ENCODE measurements around the gene TRAM2.
A peak's percentile ranks its signal among the peaks of the same experiment; 100 is the strongest.

TRAM2 gene

DNA sequence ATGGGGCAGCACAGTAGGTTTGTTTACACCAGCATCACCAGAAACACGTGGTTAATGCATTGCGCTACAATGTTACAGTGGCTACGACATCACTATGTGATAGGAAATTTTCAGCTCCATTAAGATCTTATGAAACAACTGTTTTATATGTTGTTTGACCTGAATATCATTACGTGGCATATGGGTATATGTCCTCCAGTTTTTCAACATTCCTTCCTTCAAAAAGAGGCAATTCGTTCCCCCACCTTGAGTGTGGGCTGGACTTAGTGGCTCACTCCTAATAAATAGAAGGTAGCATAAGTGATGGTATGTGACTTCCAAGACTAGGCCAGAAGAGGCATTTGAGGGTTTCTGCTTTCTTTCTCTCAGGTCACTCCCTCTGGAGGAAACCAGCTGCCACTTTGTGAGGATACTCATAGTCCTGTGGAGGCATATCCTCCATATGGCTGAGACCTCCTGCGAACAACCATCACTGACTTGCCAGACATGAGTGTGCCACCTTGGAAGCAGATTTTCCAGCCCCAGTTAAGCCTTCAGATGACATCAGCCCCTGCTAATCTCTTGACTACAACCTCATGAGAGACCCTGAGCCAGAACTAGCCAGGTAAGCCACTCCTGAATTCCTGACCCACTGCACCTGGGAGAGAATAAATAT is 2.3 kb upstream of the TRAM2 start:
- TF ChIP-seq CEBPB (IDR thresholded peaks at IDR 0.05) (no peak), TAF1 (IDR thresholded peaks at IDR 0.05; ENCODE audit: low read depth) (no peak), NFIC (IDR thresholded peaks at IDR 0.05) (no peak), TCF12 (IDR thresholded peaks at IDR 0.05; ENCODE audit: low read depth) (no peak), YY1 (IDR thresholded peaks at IDR 0.05; ENCODE audit: low read depth) (no peak), TEAD4 (IDR thresholded peaks at IDR 0.05) (no peak), ZBTB7A (IDR thresholded peaks at IDR 0.05; ENCODE audit: low read depth) (no peak), EP300 (IDR thresholded peaks at IDR 0.05; ENCODE audit: borderline replicate concordance) (no peak), EGR1 (IDR thresholded peaks at IDR 0.05) (no peak), USF1 (IDR thresholded peaks at IDR 0.05) (no peak), FOXM1 (IDR thresholded peaks at IDR 0.05; ENCODE audit: borderline replicate concordance, low read depth) (no peak)
- TF ChIP-seq, protein P1, sequence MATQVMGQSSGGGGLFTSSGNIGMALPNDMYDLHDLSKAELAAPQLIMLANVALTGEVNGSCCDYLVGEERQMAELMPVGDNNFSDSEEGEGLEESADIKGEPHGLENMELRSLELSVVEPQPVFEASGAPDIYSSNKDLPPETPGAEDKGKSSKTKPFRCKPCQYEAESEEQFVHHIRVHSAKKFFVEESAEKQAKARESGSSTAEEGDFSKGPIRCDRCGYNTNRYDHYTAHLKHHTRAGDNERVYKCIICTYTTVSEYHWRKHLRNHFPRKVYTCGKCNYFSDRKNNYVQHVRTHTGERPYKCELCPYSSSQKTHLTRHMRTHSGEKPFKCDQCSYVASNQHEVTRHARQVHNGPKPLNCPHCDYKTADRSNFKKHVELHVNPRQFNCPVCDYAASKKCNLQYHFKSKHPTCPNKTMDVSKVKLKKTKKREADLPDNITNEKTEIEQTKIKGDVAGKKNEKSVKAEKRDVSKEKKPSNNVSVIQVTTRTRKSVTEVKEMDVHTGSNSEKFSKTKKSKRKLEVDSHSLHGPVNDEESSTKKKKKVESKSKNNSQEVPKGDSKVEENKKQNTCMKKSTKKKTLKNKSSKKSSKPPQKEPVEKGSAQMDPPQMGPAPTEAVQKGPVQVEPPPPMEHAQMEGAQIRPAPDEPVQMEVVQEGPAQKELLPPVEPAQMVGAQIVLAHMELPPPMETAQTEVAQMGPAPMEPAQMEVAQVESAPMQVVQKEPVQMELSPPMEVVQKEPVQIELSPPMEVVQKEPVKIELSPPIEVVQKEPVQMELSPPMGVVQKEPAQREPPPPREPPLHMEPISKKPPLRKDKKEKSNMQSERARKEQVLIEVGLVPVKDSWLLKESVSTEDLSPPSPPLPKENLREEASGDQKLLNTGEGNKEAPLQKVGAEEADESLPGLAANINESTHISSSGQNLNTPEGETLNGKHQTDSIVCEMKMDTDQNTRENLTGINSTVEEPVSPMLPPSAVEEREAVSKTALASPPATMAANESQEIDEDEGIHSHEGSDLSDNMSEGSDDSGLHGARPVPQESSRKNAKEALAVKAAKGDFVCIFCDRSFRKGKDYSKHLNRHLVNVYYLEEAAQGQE (IDR thresholded peaks at IDR 0.05; ENCODE audit: low read depth), result no peak

DNA sequence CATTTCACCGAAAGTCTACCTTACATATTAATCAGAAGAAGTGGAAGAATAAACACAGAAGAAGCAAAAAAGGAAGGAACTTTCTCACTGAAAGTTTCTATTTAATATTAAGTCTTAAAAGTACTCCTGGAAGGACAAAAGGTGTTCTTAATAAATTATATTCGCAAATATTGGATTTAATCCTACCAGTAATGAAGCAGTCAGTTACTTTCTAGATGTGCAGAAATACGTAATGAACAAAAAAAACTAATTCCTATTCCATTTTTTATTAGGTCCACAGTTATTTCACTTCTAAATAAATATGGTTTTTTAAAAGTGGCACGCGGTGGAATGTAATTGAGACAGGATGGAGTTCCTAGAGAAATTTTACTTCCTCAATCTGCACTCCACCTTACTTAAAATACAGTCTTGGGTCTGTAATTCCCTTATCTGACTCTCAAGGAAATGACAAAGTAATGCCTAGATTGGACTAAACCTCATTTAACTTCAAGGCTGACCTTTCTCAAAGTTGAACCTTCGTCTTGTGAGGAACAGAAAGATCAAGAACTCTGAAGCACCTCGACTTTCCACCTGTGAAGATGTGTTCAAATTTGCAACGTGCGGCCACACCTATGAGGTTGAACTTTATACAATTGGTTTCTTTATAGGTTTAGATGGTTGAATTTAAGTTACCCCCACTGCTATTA is 1.1 kb upstream of the TRAM2 start:
- TF ChIP-seq YY1 (IDR thresholded peaks at IDR 0.05; ENCODE audit: low read depth), result no peak
- no peak for TF ChIP-seq USF1 (IDR thresholded peaks at IDR 0.05)
- no peak for TF ChIP-seq TCF12 (IDR thresholded peaks at IDR 0.05; ENCODE audit: low read depth)
- TF ChIP-seq FOXM1 (IDR thresholded peaks at IDR 0.05; ENCODE audit: borderline replicate concordance, low read depth), result no peak
- TF ChIP-seq RAD21 (IDR thresholded peaks at IDR 0.05; ENCODE audit: low read depth), result no peak
- TF ChIP-seq, protein P1 (IDR thresholded peaks at IDR 0.05; ENCODE audit: low read depth), result no peak
- no peak for TF ChIP-seq EGR1 (IDR thresholded peaks at IDR 0.05)
- no peak for TF ChIP-seq ZBTB7A (IDR thresholded peaks at IDR 0.05; ENCODE audit: low read depth)
- no peak for TF ChIP-seq TEAD4 (IDR thresholded peaks at IDR 0.05)
- no peak for TF ChIP-seq TAF1 (IDR thresholded peaks at IDR 0.05; ENCODE audit: low read depth)
- no peak for TF ChIP-seq NFIC (IDR thresholded peaks at IDR 0.05)
- no peak for TF ChIP-seq CEBPB (IDR thresholded peaks at IDR 0.05)
- no peak for TF ChIP-seq EP300 (IDR thresholded peaks at IDR 0.05; ENCODE audit: borderline replicate concordance)
- TF ChIP-seq, protein P2, sequence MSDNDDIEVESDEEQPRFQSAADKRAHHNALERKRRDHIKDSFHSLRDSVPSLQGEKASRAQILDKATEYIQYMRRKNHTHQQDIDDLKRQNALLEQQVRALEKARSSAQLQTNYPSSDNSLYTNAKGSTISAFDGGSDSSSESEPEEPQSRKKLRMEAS (IDR thresholded peaks at IDR 0.05), result no peak
- TF ChIP-seq CREB1 (IDR thresholded peaks at IDR 0.05; ENCODE audit: low read depth), result no peak

GRCh38 chr6:52576392-52577021 is 353 bp downstream of the TRAM2 start:
- TF ChIP-seq ZBTB7A (IDR thresholded peaks at IDR 0.05; ENCODE audit: low read depth) (no peak), YY1 (IDR thresholded peaks at IDR 0.05; ENCODE audit: low read depth) (no peak), TCF12 (IDR thresholded peaks at IDR 0.05; ENCODE audit: low read depth) (no peak), USF1 (IDR thresholded peaks at IDR 0.05) (no peak), FOXM1 (IDR thresholded peaks at IDR 0.05; ENCODE audit: borderline replicate concordance, low read depth) (no peak), RAD21 (IDR thresholded peaks at IDR 0.05; ENCODE audit: low read depth) (peak; percentile 20; the same call in 1 of the 2 replicates), NFIC (IDR thresholded peaks at IDR 0.05) (0 out of 2 replicates have a peak, but pooled peaks have one; percentile 21), CREB1 (IDR thresholded peaks at IDR 0.05; ENCODE audit: low read depth) (no peak), TEAD4 (IDR thresholded peaks at IDR 0.05) (no peak), EGR1 (IDR thresholded peaks at IDR 0.05) (no peak), EP300 (IDR thresholded peaks at IDR 0.05; ENCODE audit: borderline replicate concordance) (no peak), CEBPB (IDR thresholded peaks at IDR 0.05) (no peak), TAF1 (IDR thresholded peaks at IDR 0.05; ENCODE audit: low read depth) (no peak)
- TF ChIP-seq, protein P2 (IDR thresholded peaks at IDR 0.05), result peak; percentile 40; the same call in 1 of the 2 replicates
- TF ChIP-seq, protein P1 (IDR thresholded peaks at IDR 0.05; ENCODE audit: low read depth), result no peak

All from Ishikawa (cell line).